Fibroblast of lung (primary cell): ENCODE results near the gene SNIP1.

Experiments
- EZH2 ChIP-seq: IDR thresholded peaks from 2 replicates; pipeline ENCODE4 v1.5.1; 2012; ENCODE audit warnings: low read length, control low read depth, mild to moderate bottlenecking; ENCODE audit errors: missing control alignments
- TF ChIP-seq, protein P1 (sequence below), 2 donors: IDR thresholded peaks in 1 of 2; conservative IDR thresholded peaks in 1 of 2; 1 replicate in 1 of 2; 2 replicates in 1 of 2; pipeline ENCODE4 v1.5.1; 2011 to 2012; ENCODE audit warnings: low read length in 2 of 2, control low read depth in 1 of 2, inconsistent platforms in 1 of 2, low read depth in 1 of 2, mild to moderate bottlenecking in 1 of 2

DNA sequence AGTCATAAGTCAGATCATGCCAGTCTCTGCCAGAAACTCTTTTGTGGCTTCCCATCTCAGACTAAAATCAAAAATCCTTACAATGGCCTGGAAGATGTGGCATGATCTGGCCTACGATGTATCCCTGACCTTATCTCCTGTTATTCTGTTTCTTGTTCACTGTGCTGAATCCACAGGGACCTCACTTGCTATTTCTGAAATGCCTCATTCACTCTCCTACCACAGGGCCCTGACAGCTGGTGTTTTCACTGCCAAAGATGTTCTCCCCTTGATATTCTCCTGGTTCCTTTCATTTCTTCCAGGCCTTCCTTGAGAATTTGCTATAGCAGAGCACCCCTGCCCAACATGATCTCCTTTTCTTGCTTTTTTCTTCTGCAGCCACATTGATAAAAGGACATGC, 4.3 kb upstream of the SNIP1 start:
- TF ChIP-seq, protein P1, sequence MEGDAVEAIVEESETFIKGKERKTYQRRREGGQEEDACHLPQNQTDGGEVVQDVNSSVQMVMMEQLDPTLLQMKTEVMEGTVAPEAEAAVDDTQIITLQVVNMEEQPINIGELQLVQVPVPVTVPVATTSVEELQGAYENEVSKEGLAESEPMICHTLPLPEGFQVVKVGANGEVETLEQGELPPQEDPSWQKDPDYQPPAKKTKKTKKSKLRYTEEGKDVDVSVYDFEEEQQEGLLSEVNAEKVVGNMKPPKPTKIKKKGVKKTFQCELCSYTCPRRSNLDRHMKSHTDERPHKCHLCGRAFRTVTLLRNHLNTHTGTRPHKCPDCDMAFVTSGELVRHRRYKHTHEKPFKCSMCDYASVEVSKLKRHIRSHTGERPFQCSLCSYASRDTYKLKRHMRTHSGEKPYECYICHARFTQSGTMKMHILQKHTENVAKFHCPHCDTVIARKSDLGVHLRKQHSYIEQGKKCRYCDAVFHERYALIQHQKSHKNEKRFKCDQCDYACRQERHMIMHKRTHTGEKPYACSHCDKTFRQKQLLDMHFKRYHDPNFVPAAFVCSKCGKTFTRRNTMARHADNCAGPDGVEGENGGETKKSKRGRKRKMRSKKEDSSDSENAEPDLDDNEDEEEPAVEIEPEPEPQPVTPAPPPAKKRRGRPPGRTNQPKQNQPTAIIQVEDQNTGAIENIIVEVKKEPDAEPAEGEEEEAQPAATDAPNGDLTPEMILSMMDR (conservative IDR thresholded peaks at IDR 0.05 in 1 of 2, IDR thresholded peaks at IDR 0.05 in 1 of 2; ENCODE audit: low read depth in 1 of 2, low read length in 2 of 2), result no peak
- no peak for TF ChIP-seq EZH2
